ENCODE results near the gene GLRX3. TPM values are rescaled to one million over a fixed set of nuclear protein-coding genes. Genes with fewer than 3 reads are reported as not detected.

The GLRX3 gene
- total and polyA plus RNA-seq, 2 experiments from 2014 or later: 71.3 to 168 TPM

- H3K27ac ChIP-seq: no peak overlapping the region
- no peak overlapping the region for H3K4me3 ChIP-seq
- H3K27me3 ChIP-seq: no peaks in the 10 kb centered on the region
- peaks cover 14% of the 10 kb centered on the region for H3K4me1 ChIP-seq (ENCODE audit: low read depth)
- TF ChIP-seq CTCF (IDR thresholded peaks at IDR 0.05; ENCODE audit: low read depth, low read length): no peak
- H3K9me3 ChIP-seq (ENCODE audit: low read depth): no peaks in the 10 kb centered on the region
- no peaks in the 10 kb centered on the region for H3K36me3 ChIP-seq
- DNase-seq (ENCODE audit: low read depth in 1 of 2, low spot score in 1 of 2): no peak
Measured at GRCh38 chr10:130191380-130191779, 55.2 kb downstream of the GLRX3 start.

- TF ChIP-seq CTCF (IDR thresholded peaks at IDR 0.05; ENCODE audit: low read depth, low read length): no peak
Measured at GRCh38 chr10:130192276-130192848, 56.2 kb downstream of the GLRX3 start.

GRCh38 chr10:130193033-130193432 lies 56.8 kb downstream of the GLRX3 start:
- H3K36me3 ChIP-seq: no peaks in the 10 kb centered on the region
- no peak for DNase-seq (ENCODE audit: low read depth in 1 of 2, low spot score in 1 of 2)
- no peaks in the 10 kb centered on the region for H3K27me3 ChIP-seq
- no peak for TF ChIP-seq CTCF (IDR thresholded peaks at IDR 0.05; ENCODE audit: low read depth, low read length)
- H3K4me1 ChIP-seq (ENCODE audit: low read depth): peaks cover 14% of the 10 kb centered on the region
- no peak overlapping the region for H3K27ac ChIP-seq
- H3K9me3 ChIP-seq (ENCODE audit: low read depth): no peaks in the 10 kb centered on the region
- H3K4me3 ChIP-seq: no peak overlapping the region

More at GRCh38 chr10:130192276-130192848, 56.2 kb downstream of the GLRX3 start:
- Histone ChIP-seq H3K27ac (no peak overlapping the region), H3K36me3 (no peaks in the 10 kb centered on the region), H3K27me3 (no peaks in the 10 kb centered on the region), H3K9me3 (ENCODE audit: low read depth) (no peaks in the 10 kb centered on the region), H3K4me1 (ENCODE audit: low read depth) (peaks cover 14% of the 10 kb centered on the region), H3K4me3 (no peak overlapping the region)
- DNase-seq (ENCODE audit: low read depth in 1 of 2, low spot score in 1 of 2): no peak

GRCh38 chr10:130193493-130194193 lies 57.5 kb downstream of the GLRX3 start:
- no peaks in the 10 kb centered on the region for H3K36me3 ChIP-seq
- TF ChIP-seq CTCF (IDR thresholded peaks at IDR 0.05; ENCODE audit: low read depth, low read length): no peak
- no peak for DNase-seq (ENCODE audit: low read depth in 1 of 2, low spot score in 1 of 2)
- H3K27ac ChIP-seq: no peak overlapping the region
- peaks cover 14% of the 10 kb centered on the region for H3K4me1 ChIP-seq (ENCODE audit: low read depth)
- no peaks in the 10 kb centered on the region for H3K9me3 ChIP-seq (ENCODE audit: low read depth)
- no peak overlapping the region for H3K4me3 ChIP-seq
- H3K27me3 ChIP-seq: no peaks in the 10 kb centered on the region

- Histone ChIP-seq H3K27me3 (no peaks in the 10 kb centered on the region), H3K4me1 (ENCODE audit: low read depth) (peaks cover 14% of the 10 kb centered on the region), H3K27ac (no peak overlapping the region), H3K9me3 (ENCODE audit: low read depth) (no peaks in the 10 kb centered on the region), H3K4me3 (no peak overlapping the region), H3K36me3 (no peaks in the 10 kb centered on the region)
- TF ChIP-seq CTCF (IDR thresholded peaks at IDR 0.05; ENCODE audit: low read depth, low read length): no peak
- no peak for DNase-seq (ENCODE audit: low read depth in 1 of 2, low spot score in 1 of 2)
Measured at GRCh38 chr10:130194194-130194990, 58.2 kb downstream of the GLRX3 start.
